Measurements from ENCODE around the gene TIMM23.
A peak's percentile ranks its signal among the peaks of the same experiment; 100 is the strongest.
"Not testable (repeated sequence)": the region's sequence is repeated elsewhere in the genome, so short reads cannot be mapped to it uniquely, and the experiment has no call there.

Gene TIMM23

DNA sequence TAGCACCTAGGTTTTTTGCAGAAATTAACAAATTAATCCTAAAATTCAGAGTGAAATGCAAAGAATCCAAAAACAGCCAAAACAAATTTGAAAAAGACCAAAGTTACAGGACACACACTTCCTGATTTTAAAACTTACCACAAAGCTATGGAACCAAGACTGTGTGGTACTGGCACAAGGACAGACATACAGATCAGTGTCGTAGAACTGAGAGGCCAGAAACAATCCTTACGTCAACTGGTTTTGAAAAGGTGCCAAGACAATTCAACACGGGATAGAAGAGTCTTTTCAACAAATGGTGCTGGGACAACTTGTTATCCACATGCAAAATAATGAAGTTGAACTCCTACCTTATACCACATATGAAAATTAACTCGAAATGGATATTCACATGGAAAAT is 26.8 kb upstream of the TIMM23 start:
- not testable (repeated sequence) for H3K79me1 ChIP-seq (ENCODE audit: low read length); H4K8ac ChIP-seq (ENCODE audit: low read depth, low read length); H2AK5ac ChIP-seq (ENCODE audit: low read length); H3K27ac ChIP-seq (ENCODE audit: low read depth, low read length); H3K4me2 ChIP-seq (ENCODE audit: low read length); H3K4me3 ChIP-seq (ENCODE audit: low read length); H2BK120ac ChIP-seq (ENCODE audit: low read depth, low read length); H3K36me3 ChIP-seq (ENCODE audit: control insufficient read depth, insufficient read depth, low read length); H3K4ac ChIP-seq (ENCODE audit: low read depth, low read length); H3K27me3 ChIP-seq (ENCODE audit: insufficient read depth, low read length, poor library complexity); H3K23ac ChIP-seq (ENCODE audit: low read length); H2BK15ac ChIP-seq (replicated peaks; ENCODE audit: low read depth); H4K5ac ChIP-seq (ENCODE audit: low read length); H2BK5ac ChIP-seq (ENCODE audit: low read length); H3K4me1 ChIP-seq (ENCODE audit: control insufficient read depth, low read depth, low read length); H3K56ac ChIP-seq (ENCODE audit: low read length); H3K9ac ChIP-seq (ENCODE audit: low read length); DNase-seq; H3K79me2 ChIP-seq (ENCODE audit: control insufficient read depth, insufficient read depth, low read length); H3K18ac ChIP-seq (ENCODE audit: low read length)
- WGBS (ENCODE audit: extremely low coverage, insufficient coverage, low lambda C conversion rate) = no CpG with 5 or more reads among the region's 4 CpGs

DNA sequence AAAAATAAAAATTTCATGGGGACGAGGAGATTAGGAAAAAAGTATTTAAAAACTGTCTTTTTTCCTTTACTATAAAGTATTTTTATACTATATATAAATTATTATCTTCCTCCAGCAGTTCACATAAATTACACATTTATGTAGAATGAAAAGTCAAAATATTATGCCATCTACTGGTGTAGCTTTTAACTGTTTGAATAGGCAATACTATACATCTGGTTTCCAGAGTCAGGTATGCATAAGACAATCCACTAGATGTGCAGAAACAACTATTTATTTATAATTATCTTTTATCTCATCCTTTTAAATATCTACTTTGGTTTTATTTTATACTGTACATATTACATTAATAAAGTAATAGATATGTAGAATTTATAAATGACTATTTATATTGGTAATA is 24.9 kb upstream of the TIMM23 start:
- not testable (repeated sequence) for H3K9ac ChIP-seq (ENCODE audit: low read length); H3K56ac ChIP-seq (ENCODE audit: low read length); H2BK5ac ChIP-seq (ENCODE audit: low read length); H3K23ac ChIP-seq (ENCODE audit: low read length); H3K4me3 ChIP-seq (ENCODE audit: low read length); H3K4me1 ChIP-seq (ENCODE audit: control insufficient read depth, low read depth, low read length); H3K27me3 ChIP-seq (ENCODE audit: insufficient read depth, low read length, poor library complexity); H3K36me3 ChIP-seq (ENCODE audit: control insufficient read depth, insufficient read depth, low read length); H2BK120ac ChIP-seq (ENCODE audit: low read depth, low read length); H3K79me1 ChIP-seq (ENCODE audit: low read length); H3K4me2 ChIP-seq (ENCODE audit: low read length); H3K79me2 ChIP-seq (ENCODE audit: control insufficient read depth, insufficient read depth, low read length); H2BK15ac ChIP-seq (replicated peaks; ENCODE audit: low read depth); H4K8ac ChIP-seq (ENCODE audit: low read depth, low read length); DNase-seq; H3K27ac ChIP-seq (ENCODE audit: low read depth, low read length); H3K4ac ChIP-seq (ENCODE audit: low read depth, low read length); H3K18ac ChIP-seq (ENCODE audit: low read length); H4K5ac ChIP-seq (ENCODE audit: low read length); H2AK5ac ChIP-seq (ENCODE audit: low read length)
- WGBS (ENCODE audit: extremely low coverage, insufficient coverage, low lambda C conversion rate) = no CpG with 5 or more reads among the region's 1 CpG

DNA sequence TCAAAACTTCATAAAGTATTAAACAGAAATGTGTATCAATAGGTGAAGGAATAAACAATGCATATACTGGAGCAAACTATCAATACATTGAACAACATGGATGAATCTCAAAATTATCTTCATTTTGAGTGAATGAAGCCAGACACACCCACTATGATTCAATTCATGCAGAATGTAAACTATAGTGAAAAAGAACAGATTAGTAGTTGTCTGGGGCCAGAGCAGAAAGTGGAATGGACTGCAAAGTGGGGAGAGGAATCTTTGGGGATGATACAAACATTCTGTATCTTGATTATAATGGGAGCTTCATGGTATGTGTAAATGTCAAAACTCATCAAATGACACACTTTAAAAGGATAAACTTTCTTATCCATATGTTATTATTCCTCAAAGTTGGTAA is 23.5 kb upstream of the TIMM23 start:
- H3K79me2 ChIP-seq (ENCODE audit: control insufficient read depth, insufficient read depth, low read length); H3K23ac ChIP-seq (ENCODE audit: low read length); H2BK15ac ChIP-seq (replicated peaks; ENCODE audit: low read depth); H2BK5ac ChIP-seq (ENCODE audit: low read length); H3K36me3 ChIP-seq (ENCODE audit: control insufficient read depth, insufficient read depth, low read length); H3K27ac ChIP-seq (ENCODE audit: low read depth, low read length); H2AK5ac ChIP-seq (ENCODE audit: low read length); H3K4ac ChIP-seq (ENCODE audit: low read depth, low read length); H3K56ac ChIP-seq (ENCODE audit: low read length); H3K18ac ChIP-seq (ENCODE audit: low read length); DNase-seq; H3K9ac ChIP-seq (ENCODE audit: low read length); H3K27me3 ChIP-seq (ENCODE audit: insufficient read depth, low read length, poor library complexity); H3K79me1 ChIP-seq (ENCODE audit: low read length); H3K4me1 ChIP-seq (ENCODE audit: control insufficient read depth, low read depth, low read length); H4K8ac ChIP-seq (ENCODE audit: low read depth, low read length); H3K4me3 ChIP-seq (ENCODE audit: low read length); H4K5ac ChIP-seq (ENCODE audit: low read length); H2BK120ac ChIP-seq (ENCODE audit: low read depth, low read length); H3K4me2 ChIP-seq (ENCODE audit: low read length): not testable (repeated sequence)

DNA sequence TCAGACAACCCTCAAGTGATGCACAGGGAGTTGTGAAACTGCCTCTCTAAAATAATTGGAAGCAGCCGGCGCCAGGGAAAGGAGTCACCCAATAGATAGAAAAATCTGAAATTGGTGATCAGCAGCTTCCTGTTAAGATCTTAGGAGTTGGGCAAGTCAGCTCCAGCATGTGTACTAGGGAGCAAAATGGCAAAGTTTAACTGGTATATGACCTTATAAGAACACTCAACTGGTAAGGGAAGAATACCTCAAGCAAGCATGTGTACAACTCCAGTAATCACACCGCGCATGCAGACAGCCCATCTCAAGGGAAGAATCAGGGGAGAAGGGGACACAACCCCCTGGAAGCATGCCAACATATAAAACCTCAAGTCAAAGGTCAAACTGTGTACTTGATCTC is 17.9 kb upstream of the TIMM23 start:
- not testable (repeated sequence) for H3K27me3 ChIP-seq (ENCODE audit: insufficient read depth, low read length, poor library complexity); H3K4ac ChIP-seq (ENCODE audit: low read depth, low read length); H3K27ac ChIP-seq (ENCODE audit: low read depth, low read length); H3K36me3 ChIP-seq (ENCODE audit: control insufficient read depth, insufficient read depth, low read length); H3K18ac ChIP-seq (ENCODE audit: low read length); H4K5ac ChIP-seq (ENCODE audit: low read length); H3K9ac ChIP-seq (ENCODE audit: low read length); H3K4me3 ChIP-seq (ENCODE audit: low read length); H3K79me2 ChIP-seq (ENCODE audit: control insufficient read depth, insufficient read depth, low read length); H2BK120ac ChIP-seq (ENCODE audit: low read depth, low read length); H2BK15ac ChIP-seq (replicated peaks; ENCODE audit: low read depth); DNase-seq; H2BK5ac ChIP-seq (ENCODE audit: low read length); H3K4me1 ChIP-seq (ENCODE audit: control insufficient read depth, low read depth, low read length); H4K8ac ChIP-seq (ENCODE audit: low read depth, low read length); H3K56ac ChIP-seq (ENCODE audit: low read length); H2AK5ac ChIP-seq (ENCODE audit: low read length); H3K23ac ChIP-seq (ENCODE audit: low read length); H3K4me2 ChIP-seq (ENCODE audit: low read length); H3K79me1 ChIP-seq (ENCODE audit: low read length)
- no CpG with 5 or more reads among the region's 4 CpGs for WGBS (ENCODE audit: extremely low coverage, insufficient coverage, low lambda C conversion rate)

DNA sequence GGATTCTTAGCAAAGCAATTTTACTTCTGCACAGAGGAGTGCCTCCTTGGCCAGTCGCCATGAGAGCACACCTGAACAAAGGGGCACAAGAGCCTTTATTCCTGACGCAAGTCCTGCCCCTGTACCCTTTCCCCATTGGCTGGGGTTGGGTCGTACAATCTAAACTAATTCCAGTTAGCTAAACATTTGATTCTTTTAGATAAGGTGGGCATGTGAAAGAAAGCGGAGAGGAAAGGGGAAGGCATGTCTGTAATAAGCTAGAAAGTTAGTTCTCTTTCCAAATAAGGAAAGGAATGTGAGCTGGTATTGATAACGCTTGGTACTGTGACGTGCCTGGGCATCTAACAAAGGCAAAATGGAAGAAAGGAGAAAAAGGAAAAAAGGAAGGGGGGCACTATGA is 15.7 kb upstream of the TIMM23 start:
- not testable (repeated sequence) for H3K79me1 ChIP-seq (ENCODE audit: low read length); H3K18ac ChIP-seq (ENCODE audit: low read length); H2BK5ac ChIP-seq (ENCODE audit: low read length); H3K27ac ChIP-seq (ENCODE audit: low read depth, low read length); H3K4ac ChIP-seq (ENCODE audit: low read depth, low read length); H2BK120ac ChIP-seq (ENCODE audit: low read depth, low read length); H3K4me2 ChIP-seq (ENCODE audit: low read length); H3K4me1 ChIP-seq (ENCODE audit: control insufficient read depth, low read depth, low read length); H2AK5ac ChIP-seq (ENCODE audit: low read length); H3K4me3 ChIP-seq (ENCODE audit: low read length); H3K56ac ChIP-seq (ENCODE audit: low read length); H3K79me2 ChIP-seq (ENCODE audit: control insufficient read depth, insufficient read depth, low read length); H4K8ac ChIP-seq (ENCODE audit: low read depth, low read length); H3K9ac ChIP-seq (ENCODE audit: low read length); H2BK15ac ChIP-seq (replicated peaks; ENCODE audit: low read depth); H3K36me3 ChIP-seq (ENCODE audit: control insufficient read depth, insufficient read depth, low read length); H4K5ac ChIP-seq (ENCODE audit: low read length); H3K23ac ChIP-seq (ENCODE audit: low read length); H3K27me3 ChIP-seq (ENCODE audit: insufficient read depth, low read length, poor library complexity)
- peak; percentile 53 for DNase-seq
- WGBS (ENCODE audit: extremely low coverage, insufficient coverage, low lambda C conversion rate) = no CpG with 5 or more reads among the region's 6 CpGs

DNA sequence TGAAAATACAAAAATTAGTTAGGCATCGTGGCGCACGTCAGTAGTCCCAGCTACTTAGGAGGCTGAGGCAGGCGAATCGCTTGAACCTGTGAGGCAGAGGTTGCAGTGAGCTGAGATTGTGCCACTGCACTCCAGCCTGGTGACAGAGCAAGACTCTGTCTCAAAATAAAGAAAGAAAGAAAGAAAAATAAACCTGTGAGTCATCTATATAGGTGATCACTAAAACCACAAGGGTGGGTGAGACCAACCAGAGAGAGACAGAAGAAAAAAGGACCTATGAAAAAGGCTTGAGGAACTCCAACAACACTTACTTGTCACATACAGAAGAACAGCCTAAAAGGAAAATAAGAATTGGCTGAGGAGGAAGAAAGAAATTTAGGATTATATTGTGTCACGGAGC is 14.4 kb upstream of the TIMM23 start:
- not testable (repeated sequence) for H2BK120ac ChIP-seq (ENCODE audit: low read depth, low read length)

More for the DNA sequence above, 14.4 kb upstream of the TIMM23 start:
- not testable (repeated sequence) for H3K27me3 ChIP-seq (ENCODE audit: insufficient read depth, low read length, poor library complexity); DNase-seq; H3K27ac ChIP-seq (ENCODE audit: low read depth, low read length); H3K36me3 ChIP-seq (ENCODE audit: control insufficient read depth, insufficient read depth, low read length); H3K4me2 ChIP-seq (ENCODE audit: low read length); H3K4me3 ChIP-seq (ENCODE audit: low read length); H4K8ac ChIP-seq (ENCODE audit: low read depth, low read length); H3K18ac ChIP-seq (ENCODE audit: low read length); H3K56ac ChIP-seq (ENCODE audit: low read length); H3K79me2 ChIP-seq (ENCODE audit: control insufficient read depth, insufficient read depth, low read length); H4K5ac ChIP-seq (ENCODE audit: low read length); H3K9ac ChIP-seq (ENCODE audit: low read length); H3K79me1 ChIP-seq (ENCODE audit: low read length); H3K4me1 ChIP-seq (ENCODE audit: control insufficient read depth, low read depth, low read length); H3K4ac ChIP-seq (ENCODE audit: low read depth, low read length); H2BK15ac ChIP-seq (replicated peaks; ENCODE audit: low read depth); H2AK5ac ChIP-seq (ENCODE audit: low read length); H2BK5ac ChIP-seq (ENCODE audit: low read length); H3K23ac ChIP-seq (ENCODE audit: low read length)
- no CpG with 5 or more reads among the region's 6 CpGs for WGBS (ENCODE audit: extremely low coverage, insufficient coverage, low lambda C conversion rate)
